Measurements from ENCODE around the gene SPI1.

DNA sequence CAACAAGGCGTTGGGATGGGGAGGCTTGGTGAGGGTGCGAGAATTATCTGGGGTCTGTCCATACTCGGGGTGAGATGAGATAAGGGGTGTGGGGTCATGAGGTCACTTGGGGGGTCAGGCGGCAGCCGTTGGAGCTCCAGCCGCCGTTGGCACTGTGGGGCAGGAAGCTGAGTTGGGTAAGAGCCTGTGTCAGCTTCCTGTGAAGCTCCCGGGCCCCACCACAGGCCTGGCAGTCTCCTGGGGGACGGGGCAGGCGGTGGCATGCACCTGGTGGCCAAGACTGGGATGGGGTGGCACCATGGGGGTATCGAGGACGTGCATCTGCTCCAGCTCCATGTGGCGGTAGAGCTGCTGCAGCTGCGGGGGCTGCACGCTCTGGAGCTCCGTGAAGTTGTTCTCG lies 18.8 kb downstream of the SPI1 start:
- TF ChIP-seq CTCF (IDR thresholded peaks at IDR 0.05) (no peak), ZFX (IDR thresholded peaks at IDR 0.05; ENCODE audit: borderline replicate concordance) (no peak)
